ENCODE results near the gene GOLPH3L.
"Not testable (repeated sequence)": the region's sequence is repeated elsewhere in the genome, so short reads cannot be mapped to it uniquely, and the experiment has no call there.

Gene GOLPH3L

GRCh38 chr1:150613061-150613920 lies 83.7 kb downstream of the GOLPH3L start:
- no peak for DNase-seq

- no peak for DNase-seq
Observed at GRCh38 chr1:150612014-150612345, 85.0 kb downstream of the GOLPH3L start.

- no peak for DNase-seq
Observed at GRCh38 chr1:150610576-150610975, 86.4 kb downstream of the GOLPH3L start.

GRCh38 chr1:150609732-150610131 lies 87.2 kb downstream of the GOLPH3L start:
- peak in 1 of 2 donors; percentile 12 for DNase-seq

DNA sequence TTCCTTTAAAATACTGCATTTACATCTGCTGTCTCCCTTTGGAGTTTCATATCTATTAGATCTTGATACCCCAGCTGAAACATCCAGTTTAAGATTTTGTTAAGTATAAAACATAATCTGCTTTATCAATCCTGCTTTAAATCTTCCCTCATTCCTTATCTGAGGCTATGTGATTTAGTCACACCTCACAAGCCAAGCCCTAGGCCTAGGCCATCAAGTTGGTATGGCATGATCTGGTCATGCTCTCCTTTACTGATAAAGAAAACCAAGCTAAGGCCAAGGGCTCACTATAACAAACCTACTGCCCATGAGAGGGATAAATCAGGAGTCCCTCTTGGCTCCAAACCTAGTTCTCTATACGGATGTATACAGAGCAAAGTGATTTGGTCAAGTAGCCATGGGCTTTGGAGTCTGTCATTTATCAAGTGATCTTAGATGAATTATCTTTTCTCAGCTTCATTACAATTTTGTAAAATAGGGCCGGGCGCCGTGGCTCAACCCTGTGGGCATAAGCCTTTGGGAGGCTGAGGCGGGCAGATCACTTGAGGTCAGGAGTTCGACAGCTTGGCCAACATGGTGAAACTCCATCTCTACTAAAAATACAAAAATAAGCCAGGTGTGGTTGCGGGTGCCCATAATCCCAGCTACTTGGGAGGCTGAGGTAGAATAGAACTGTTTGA lies 90.4 kb downstream of the GOLPH3L start:
- DNase-seq, result no peak

DNA sequence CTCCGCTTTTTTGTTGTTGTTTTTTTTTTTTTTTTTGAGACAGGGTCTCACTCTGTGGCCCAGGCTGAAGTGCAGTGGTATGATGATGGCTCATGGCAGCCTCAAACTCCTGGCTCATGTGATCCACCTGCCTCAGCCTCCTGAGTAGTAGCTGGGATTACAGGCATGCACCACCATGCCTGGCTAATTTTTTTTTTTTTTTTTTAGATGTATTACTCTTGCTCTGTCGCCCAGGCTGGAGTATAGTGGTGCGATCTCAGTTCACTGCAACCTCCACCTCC lies 91.6 kb downstream of the GOLPH3L start:
- not testable (repeated sequence) for DNase-seq

GRCh38 chr1:150604226-150604588 lies 92.7 kb downstream of the GOLPH3L start:
- DNase-seq, result no peak

DNA sequence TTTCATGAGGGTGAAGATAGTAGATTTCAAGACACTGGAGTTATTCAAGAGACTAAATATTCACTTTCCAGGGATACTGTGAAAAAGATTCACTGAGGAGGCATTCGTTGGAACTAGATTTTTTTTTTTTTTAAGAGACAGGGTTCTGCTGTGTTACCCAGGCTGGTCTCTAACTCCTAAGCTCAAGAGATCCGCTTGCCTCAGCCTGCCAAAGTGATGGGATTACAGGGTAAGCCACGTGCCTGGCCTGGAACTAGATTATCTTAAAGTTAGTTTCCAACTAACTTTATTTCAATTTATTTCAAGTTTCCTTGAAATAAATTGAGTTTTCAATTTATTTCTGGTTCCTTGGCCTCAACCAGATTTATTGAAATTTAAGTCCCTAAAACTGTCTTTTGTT lies 93.2 kb downstream of the GOLPH3L start:
- DNase-seq, result no peak

GRCh38 chr1:150602372-150602771 lies 94.6 kb downstream of the GOLPH3L start:
- not testable (repeated sequence) for DNase-seq

DNA sequence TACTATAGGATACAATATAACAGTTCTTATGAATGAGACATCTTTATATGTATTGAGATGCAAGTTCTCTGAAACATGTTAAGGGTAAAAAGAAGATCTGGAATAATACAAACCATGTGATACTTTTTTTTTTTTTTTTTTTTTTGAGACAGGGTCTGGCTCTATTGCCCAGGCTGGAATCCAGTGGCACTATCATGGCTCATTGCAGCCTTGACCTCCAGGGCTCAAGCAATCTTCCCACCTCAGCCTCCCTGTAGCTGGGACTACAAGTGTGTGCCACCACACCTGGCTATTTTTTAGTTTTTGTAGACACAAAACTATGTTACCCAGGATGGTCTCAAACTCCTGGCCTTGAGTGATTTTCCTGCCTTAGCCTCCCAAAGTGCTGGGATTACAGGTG lies 95.4 kb downstream of the GOLPH3L start:
- DNase-seq, result no peak

DNA sequence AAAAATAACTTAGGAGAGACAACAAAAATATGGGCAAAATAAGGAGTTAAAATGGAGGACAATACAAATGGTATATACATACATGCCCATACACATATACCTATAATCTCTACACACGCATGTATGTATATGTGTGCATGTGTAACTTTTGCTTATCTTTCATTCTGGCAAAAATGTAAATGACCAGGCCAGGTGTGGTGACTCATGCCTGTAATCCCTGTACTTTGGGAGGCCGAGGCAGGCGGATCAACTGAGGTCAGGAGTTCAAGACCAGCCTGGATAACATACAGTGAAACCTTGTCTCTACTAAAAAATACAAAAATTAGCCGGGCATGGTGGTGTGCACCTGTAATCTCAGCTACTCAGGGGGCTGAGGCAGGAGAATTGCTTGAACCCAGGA lies 98.6 kb downstream of the GOLPH3L start:
- DNase-seq, result not testable (repeated sequence)

DNA sequence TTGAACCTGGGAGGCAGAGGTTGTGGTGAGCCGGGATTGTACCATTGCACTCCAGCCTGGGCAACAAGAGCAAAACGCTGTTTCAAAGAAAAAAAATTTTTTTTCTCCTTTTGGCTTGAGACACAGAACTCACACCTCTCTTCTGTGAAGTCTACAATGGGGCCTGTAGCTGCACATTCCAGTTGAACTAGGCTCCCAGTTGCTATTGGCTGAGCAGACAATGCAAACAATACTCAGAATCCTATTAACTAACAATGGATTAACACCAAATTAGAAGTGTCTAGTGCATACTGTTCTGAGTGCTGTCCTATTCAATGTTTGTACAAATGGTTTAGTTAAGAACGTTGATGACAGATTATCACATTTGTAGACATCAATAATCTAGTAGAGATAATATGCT lies 100.0 kb downstream of the GOLPH3L start:
- DNase-seq, result no peak

Measured in hippocampal formation (tissue), 2 donors.